Calu3 (cell line): ENCODE results near the gene PCDH9. TPM values are rescaled to one million over a fixed set of nuclear protein-coding genes. Genes with fewer than 3 reads are reported as not detected.

Source experiments
- BruUV-seq: library from RNA; stranded (reverse); fragments of 400-500 nt; replicated peaks from 2 replicates; lab custom pipeline; 2021; lab: Mats Ljungman, UMichigan
- CTCF ChIA-PET: fragments of 300-600 bp; sonication (Branson Sonifier 250); formaldehyde crosslinking; loops from one replicate; lab custom pipeline; 2022; ENCODE audit warnings: antibody characterized with exemption; lab: Charles Lee
- DNase-seq: peaks from one replicate; pipeline ENCODE4 v3.0.0; 2022
- H3K27ac Mint-ChIP-seq: one replicate; pipeline ENCODE4 v1.8.0; 2022; ENCODE audit warnings: mixed read lengths; ENCODE audit not compliant: unreplicated experiment
- H3K27me3 Mint-ChIP-seq: one replicate; pipeline ENCODE4 v1.8.0; 2022; ENCODE audit warnings: mixed read lengths; ENCODE audit not compliant: unreplicated experiment
- H3K36me3 Mint-ChIP-seq: one replicate; pipeline ENCODE4 v1.8.0; 2022; ENCODE audit warnings: mild to moderate bottlenecking, moderate library complexity, mixed read lengths; ENCODE audit not compliant: insufficient read depth, unreplicated experiment
- H3K4me1 Mint-ChIP-seq: one replicate; pipeline ENCODE4 v1.8.0; 2022; ENCODE audit warnings: mild to moderate bottlenecking, low read depth, mixed read lengths; ENCODE audit not compliant: unreplicated experiment
- H3K4me3 Mint-ChIP-seq: one replicate; pipeline ENCODE4 v1.8.0; 2022; ENCODE audit warnings: mild to moderate bottlenecking, low read depth, moderate library complexity, mixed read lengths; ENCODE audit not compliant: unreplicated experiment
- H3K9me3 Mint-ChIP-seq: one replicate; pipeline ENCODE4 v1.8.0; 2022; ENCODE audit warnings: low read depth, mixed read lengths; ENCODE audit not compliant: unreplicated experiment
- CTCF ChIP-seq: fragments of 200-600 bp; IDR thresholded peaks from one replicate; pipeline ENCODE4 v1.8.0; 2022; ENCODE audit warnings: antibody characterized with exemption; ENCODE audit not compliant: unreplicated experiment
- intact Hi-C: fragments of 100-400 bp; cut with micrococcal nuclease; formaldehyde crosslinking; loops from one replicate; pipeline ENCODE4 v1.10.0; 2022; ENCODE audit not compliant: unreplicated experiment
- total RNA-seq: library from RNA; stranded (reverse); gene quantifications from 2 replicates; pipeline ENCODE4 v1.2.3, GENCODE V29; 2022

PCDH9 gene
- total RNA-seq, 1 experiment from 2014 or later, result 1.3 TPM

GRCh38 chr13:67136157-67136556, 94.0 kb downstream of the PCDH9 start:
- no peaks in the 10 kb centered on the region for H3K27me3 Mint-ChIP-seq
- H3K9me3 Mint-ChIP-seq, result no peaks in the 10 kb centered on the region
- DNase-seq, result no peak
- no TSS peak for BruUV-seq
- no peak overlapping the region for H3K4me3 Mint-ChIP-seq
- TF ChIP-seq CTCF, result no peak
- no peak overlapping the region for H3K27ac Mint-ChIP-seq
- CTCF ChIA-PET, result no interaction called here
- H3K36me3 Mint-ChIP-seq, result no peaks in the 10 kb centered on the region
- intact Hi-C loops, result no loop called here
- no peaks in the 10 kb centered on the region for H3K4me1 Mint-ChIP-seq

GRCh38 chr13:67135356-67135755, 94.8 kb downstream of the PCDH9 start:
- H3K4me1 Mint-ChIP-seq, result no peaks in the 10 kb centered on the region
- no peak overlapping the region for H3K4me3 Mint-ChIP-seq
- H3K9me3 Mint-ChIP-seq, result no peaks in the 10 kb centered on the region
- no peak for TF ChIP-seq CTCF
- no peak overlapping the region for H3K27ac Mint-ChIP-seq
- DNase-seq, result no peak
- CTCF ChIA-PET, result no interaction called here
- no TSS peak for BruUV-seq
- no peaks in the 10 kb centered on the region for H3K36me3 Mint-ChIP-seq
- intact Hi-C loops, result no loop called here
- H3K27me3 Mint-ChIP-seq, result no peaks in the 10 kb centered on the region

- BruUV-seq, result no TSS peak
- TF ChIP-seq CTCF, result no peak
Observed at GRCh38 chr13:67134417-67135129, 95.6 kb downstream of the PCDH9 start.

GRCh38 chr13:67133476-67133875, 96.7 kb downstream of the PCDH9 start:
- H3K27ac Mint-ChIP-seq, result no peak overlapping the region
- intact Hi-C loops, result no loop called here
- H3K36me3 Mint-ChIP-seq, result no peaks in the 10 kb centered on the region
- H3K4me1 Mint-ChIP-seq, result no peaks in the 10 kb centered on the region
- DNase-seq, result no peak
- BruUV-seq, result no TSS peak
- TF ChIP-seq CTCF, result no peak
- CTCF ChIA-PET, result no interaction called here
- H3K4me3 Mint-ChIP-seq, result no peak overlapping the region
- H3K9me3 Mint-ChIP-seq, result no peaks in the 10 kb centered on the region
- H3K27me3 Mint-ChIP-seq, result no peaks in the 10 kb centered on the region

More at GRCh38 chr13:67134417-67135129, 95.6 kb downstream of the PCDH9 start:
- Mint-ChIP-seq H3K27me3 (no peaks in the 10 kb centered on the region), H3K9me3 (no peaks in the 10 kb centered on the region), H3K4me3 (no peak overlapping the region), H3K4me1 (no peaks in the 10 kb centered on the region), H3K36me3 (no peaks in the 10 kb centered on the region), H3K27ac (no peak overlapping the region)
- CTCF ChIA-PET, result no interaction called here
- no peak for DNase-seq
- intact Hi-C loops, result no loop called here
